CD4-positive, alpha-beta T cell treated with Interleukin-15 for 1 hour (primary cell): ENCODE data around the gene AFF3.

ENCODE experiments used
- DNase-seq: peaks from one replicate; pipeline ENCODE4 v3.0.0-alpha.2; 2020

The AFF3 gene

GRCh38 chr2:99846462-99847107, 295.8 kb downstream of the AFF3 start:
- DNase-seq, result no peak

- DNase-seq, result no peak
Observed at GRCh38 chr2:99845296-99845695, 297.1 kb downstream of the AFF3 start.

- DNase-seq, result no peak
Observed at GRCh38 chr2:99842451-99842850, 299.9 kb downstream of the AFF3 start.

- DNase-seq, result no peak
Observed at GRCh38 chr2:99841749-99842148, 300.6 kb downstream of the AFF3 start.

- DNase-seq, result no peak
Observed at GRCh38 chr2:99840831-99841230, 301.6 kb downstream of the AFF3 start.

GRCh38 chr2:99836690-99837605, 305.4 kb downstream of the AFF3 start:
- DNase-seq, result no peak

GRCh38 chr2:99834426-99834825, 308.0 kb downstream of the AFF3 start:
- DNase-seq, result no peak

GRCh38 chr2:99833586-99834201, 308.7 kb downstream of the AFF3 start:
- no peak for DNase-seq

- no peak for DNase-seq
Observed at GRCh38 chr2:99832926-99833325, 309.5 kb downstream of the AFF3 start.

GRCh38 chr2:99831772-99832171, 310.6 kb downstream of the AFF3 start:
- no peak for DNase-seq

- DNase-seq, result no peak
Observed at GRCh38 chr2:99827296-99827999, 314.9 kb downstream of the AFF3 start.

- no peak for DNase-seq
Observed at GRCh38 chr2:99825630-99826029, 316.8 kb downstream of the AFF3 start.

- no peak for DNase-seq
Observed at GRCh38 chr2:99824758-99825157, 317.6 kb downstream of the AFF3 start.

GRCh38 chr2:99822474-99823207, 319.7 kb downstream of the AFF3 start:
- no peak for DNase-seq

- no peak for DNase-seq
Observed at GRCh38 chr2:99821984-99822383, 320.4 kb downstream of the AFF3 start.

- no peak for DNase-seq
Observed at GRCh38 chr2:99821572-99821971, 320.8 kb downstream of the AFF3 start.

- DNase-seq, result no peak
Observed at GRCh38 chr2:99821039-99821438, 321.4 kb downstream of the AFF3 start.

GRCh38 chr2:99819766-99820165, 322.6 kb downstream of the AFF3 start:
- no peak for DNase-seq

GRCh38 chr2:99818842-99819241, 323.5 kb downstream of the AFF3 start:
- DNase-seq, result no peak

- no peak for DNase-seq
Observed at GRCh38 chr2:99816908-99817307, 325.5 kb downstream of the AFF3 start.

GRCh38 chr2:99812426-99812825, 330.0 kb downstream of the AFF3 start:
- no peak for DNase-seq

- no peak for DNase-seq
Observed at GRCh38 chr2:99811544-99811943, 330.8 kb downstream of the AFF3 start.

GRCh38 chr2:99810225-99810624, 332.2 kb downstream of the AFF3 start:
- DNase-seq, result no peak
